Body of pancreas (tissue), 4 donors: ENCODE results near the gene EEF2KMT.

Experiments used
- POLR2A ChIP-seq, 3 donors: fragments of 450-650 bp; IDR thresholded peaks; one replicate each; pipeline ENCODE4 v1.6.1; 2016; ENCODE audit warnings: antibody characterized with exemption in 3 of 3, mild to moderate bottlenecking in 2 of 3
- TF ChIP-seq, protein P1 (sequence below), 7 experiments: fragments of 450-650 bp in 4 of 7; fragments of 200-600 bp in 3 of 7; sonication (generic) in 3 of 7; IDR thresholded peaks; one replicate each; pipeline ENCODE4 v1.5.1; 2016 to 2019; ENCODE audit warnings: antibody characterized with exemption in 7 of 7

GRCh38 chr16:5035909-5036227 lies 61.7 kb downstream of the EEF2KMT start:
- TF ChIP-seq, protein P1, sequence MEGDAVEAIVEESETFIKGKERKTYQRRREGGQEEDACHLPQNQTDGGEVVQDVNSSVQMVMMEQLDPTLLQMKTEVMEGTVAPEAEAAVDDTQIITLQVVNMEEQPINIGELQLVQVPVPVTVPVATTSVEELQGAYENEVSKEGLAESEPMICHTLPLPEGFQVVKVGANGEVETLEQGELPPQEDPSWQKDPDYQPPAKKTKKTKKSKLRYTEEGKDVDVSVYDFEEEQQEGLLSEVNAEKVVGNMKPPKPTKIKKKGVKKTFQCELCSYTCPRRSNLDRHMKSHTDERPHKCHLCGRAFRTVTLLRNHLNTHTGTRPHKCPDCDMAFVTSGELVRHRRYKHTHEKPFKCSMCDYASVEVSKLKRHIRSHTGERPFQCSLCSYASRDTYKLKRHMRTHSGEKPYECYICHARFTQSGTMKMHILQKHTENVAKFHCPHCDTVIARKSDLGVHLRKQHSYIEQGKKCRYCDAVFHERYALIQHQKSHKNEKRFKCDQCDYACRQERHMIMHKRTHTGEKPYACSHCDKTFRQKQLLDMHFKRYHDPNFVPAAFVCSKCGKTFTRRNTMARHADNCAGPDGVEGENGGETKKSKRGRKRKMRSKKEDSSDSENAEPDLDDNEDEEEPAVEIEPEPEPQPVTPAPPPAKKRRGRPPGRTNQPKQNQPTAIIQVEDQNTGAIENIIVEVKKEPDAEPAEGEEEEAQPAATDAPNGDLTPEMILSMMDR (IDR thresholded peaks at IDR 0.05) = no peak
- no peak for TF ChIP-seq POLR2A (IDR thresholded peaks at IDR 0.05)
